Liver (tissue), 9 donors: ENCODE results near the gene CORO2A. TPM values are rescaled to one million over a fixed set of nuclear protein-coding genes. Genes with fewer than 3 reads are reported as not detected.

Source experiments
- DNase-seq: peaks from one replicate; pipeline ENCODE4 v3.0.0-alpha.2; 2017; ENCODE audit warnings: low spot score
- H3K27ac ChIP-seq, 2 donors: one replicate each; pipeline ENCODE4 v1.7.0; 2013; ENCODE audit warnings: inconsistent platforms in 2 of 2, low read length in 2 of 2, control low read depth in 1 of 2, low read depth in 1 of 2, mild to moderate bottlenecking in 1 of 2
- H3K27me3 ChIP-seq, 4 donors: one replicate each; pipeline versions ENCODE4 v1.6.1 to v1.7.0; 2013; ENCODE audit warnings: low read length in 3 of 4, inconsistent platforms in 1 of 4, mild to moderate bottlenecking in 1 of 4, moderate library complexity in 1 of 4; ENCODE audit not compliant: control insufficient read depth in 4 of 4, insufficient read depth in 4 of 4
- H3K36me3 ChIP-seq, 4 donors: one replicate each; pipeline versions ENCODE4 v1.6.1 to v1.7.0; 2013; ENCODE audit warnings: low read length in 3 of 4, mild to moderate bottlenecking in 3 of 4, low read depth in 1 of 4, moderate library complexity in 1 of 4; ENCODE audit not compliant: control insufficient read depth in 4 of 4, insufficient read depth in 3 of 4
- H3K4me1 ChIP-seq, 4 donors: one replicate each; pipeline versions ENCODE4 v1.6.1 to v1.7.0; 2013; ENCODE audit warnings: low read length in 3 of 4, mild to moderate bottlenecking in 3 of 4, moderate library complexity in 1 of 4; ENCODE audit not compliant: control insufficient read depth in 4 of 4, insufficient read depth in 4 of 4
- H3K4me3 ChIP-seq, 3 donors: one replicate each; pipeline versions ENCODE4 v1.6.1 to v1.7.0; 2013; ENCODE audit warnings: low read length in 3 of 3, control low read depth in 1 of 3, low read depth in 1 of 3, mild to moderate bottlenecking in 1 of 3
- H3K9ac ChIP-seq, 2 donors: one replicate each; pipeline ENCODE4 v1.7.0; 2013; ENCODE audit warnings: low read length in 2 of 2, mild to moderate bottlenecking in 2 of 2, moderate library complexity in 2 of 2, control low read depth in 1 of 2, low read depth in 1 of 2
- H3K9me3 ChIP-seq, 4 donors: one replicate each; pipeline versions ENCODE4 v1.6.1 to v1.7.0; 2013; ENCODE audit warnings: low read length in 3 of 4; ENCODE audit not compliant: control insufficient read depth in 4 of 4
- ATF3 ChIP-seq: IDR thresholded peaks from 2 replicates; pipeline ENCODE4 v1.6.1; 2016; ENCODE audit warnings: antibody characterized with exemption
- CTCF ChIP-seq: fragments of 150-350 bp; IDR thresholded peaks from 2 replicates; pipeline ENCODE4 v1.5.1; 2017; ENCODE audit warnings: improper control_type of control experiment, low read depth, low read length; ENCODE audit not compliant: missing input control
- EGR1 ChIP-seq, 2 donors: IDR thresholded peaks; 2 replicates each; pipeline ENCODE4 v1.6.1; 2016 to 2018; ENCODE audit warnings: antibody characterized with exemption in 2 of 2, low read depth in 2 of 2
- FOXA1 ChIP-seq: IDR thresholded peaks from 2 replicates; pipeline ENCODE4 v1.6.1; 2016; ENCODE audit warnings: antibody characterized with exemption
- FOXA2 ChIP-seq: IDR thresholded peaks from 2 replicates; pipeline ENCODE4 v1.6.1; 2016; ENCODE audit warnings: antibody characterized with exemption
- GABPA ChIP-seq, 2 donors: IDR thresholded peaks in 1 of 2; conservative IDR thresholded peaks in 1 of 2; 2 replicates each; pipeline ENCODE4 v1.6.1; 2016; ENCODE audit warnings: antibody characterized with exemption in 2 of 2, mild to moderate bottlenecking in 1 of 2, moderate library complexity in 1 of 2
- HNF4A ChIP-seq, 2 donors: conservative IDR thresholded peaks; 2 replicates each; pipeline ENCODE4 v1.6.1; 2016; ENCODE audit warnings: antibody characterized with exemption in 2 of 2, mild to moderate bottlenecking in 2 of 2
- HNF4G ChIP-seq: IDR thresholded peaks from 2 replicates; pipeline ENCODE4 v1.6.1; 2016; ENCODE audit warnings: antibody characterized with exemption
- JUND ChIP-seq, 2 donors: IDR thresholded peaks; 2 replicates each; pipeline ENCODE4 v1.6.1; 2016; ENCODE audit warnings: antibody characterized with exemption in 2 of 2
- MAX ChIP-seq: IDR thresholded peaks from 2 replicates; pipeline ENCODE4 v1.6.1; 2016; ENCODE audit warnings: antibody characterized with exemption
- NR2F2 ChIP-seq: IDR thresholded peaks from 2 replicates; pipeline ENCODE4 v1.6.1; 2016; ENCODE audit warnings: antibody characterized with exemption
- RAD21 ChIP-seq, 2 donors: IDR thresholded peaks; 2 replicates each; pipeline ENCODE4 v1.6.1; 2016; ENCODE audit warnings: antibody characterized with exemption in 2 of 2, mild to moderate bottlenecking in 2 of 2
- REST ChIP-seq: IDR thresholded peaks from 2 replicates; pipeline ENCODE4 v1.6.1; 2016; ENCODE audit warnings: antibody characterized with exemption, mild to moderate bottlenecking
- RXRA ChIP-seq, 2 donors: IDR thresholded peaks; 2 replicates each; pipeline ENCODE4 v1.6.1; 2017 to 2018; ENCODE audit warnings: antibody characterized with exemption in 2 of 2, mild to moderate bottlenecking in 1 of 2
- SP1 ChIP-seq: IDR thresholded peaks from 2 replicates; pipeline ENCODE4 v1.6.1; 2018; ENCODE audit warnings: antibody characterized with exemption, mild to moderate bottlenecking
- TAF1 ChIP-seq: conservative IDR thresholded peaks from 2 replicates; pipeline ENCODE4 v1.6.1; 2016; ENCODE audit warnings: antibody characterized with exemption, mild to moderate bottlenecking
- YY1 ChIP-seq: IDR thresholded peaks from 2 replicates; pipeline ENCODE4 v1.6.1; 2016; ENCODE audit warnings: antibody characterized with exemption, mild to moderate bottlenecking
- ZBTB33 ChIP-seq: IDR thresholded peaks from 2 replicates; pipeline ENCODE4 v1.6.1; 2016; ENCODE audit warnings: antibody characterized with exemption
- WGBS: extraction: QIAGEN DNeasy Blood & Tissue Kit; methylation state at CpG from one replicate; pipeline ENCODE4 v1.1.7; 2013; 5-methylcytosine and 5-hydroxymethylcytosine counted together
- polyA plus RNA-seq, 2 donors: library from polyadenylated mRNA; stranded (reverse) in 1 of 2; unstranded in 1 of 2; fragments of 200-250 nt in 1 of 2; fragments of >200 nt in 1 of 2; fragmentation: Nextera tagmentation in 1 of 2; extraction: Ambion mirVana in 1 of 2; gene quantifications; one replicate each; pipeline versions ENCODE4 v1.2.1 to v1.2.3, GENCODE V29; 2013 to 2015
- total RNA-seq, 2 donors: library from RNA; depleted of rRNA; stranded (reverse); fragments of >200 nt; gene quantifications; one replicate each; pipeline ENCODE4 v1.2.3, GENCODE V29; 2014
- donor health status: healthy.
- donor health status: healthy.
- donor health status: healthy.
- donor health status: healthy.
- donor health status: healthy.

CORO2A gene
- total and polyA plus RNA-seq, 4 donors = 1.2 to 2.8 (median 1.4) TPM

- no peaks in the 10 kb centered on the region for H3K9me3 ChIP-seq
- TF ChIP-seq ATF3 = no peak
- H3K4me1 ChIP-seq = peaks cover 0 to 20% (median 5%) of the 10 kb centered on the region in 4 donors
- peak overlapping the region in 1 of 2 donors; percentile 16 for H3K9ac ChIP-seq
- DNase-seq = no peak
- H3K36me3 ChIP-seq = peaks cover 0 to 3% (median 0%) of the 10 kb centered on the region in 4 donors
- H3K27me3 ChIP-seq = no peaks in the 10 kb centered on the region
- no peak overlapping the region for H3K27ac ChIP-seq
- no peak overlapping the region for H3K4me3 ChIP-seq
- WGBS = 88% methylated on average over 9 of the region's 9 CpGs
Observed at GRCh38 chr9:98235126-98235525, 42.7 kb upstream of the CORO2A start.

- Histone ChIP-seq H3K4me1 (peaks cover 0 to 26% (median 8%) of the 10 kb centered on the region in 4 donors), H3K4me3 (no peak overlapping the region), H3K27me3 (no peaks in the 10 kb centered on the region), H3K27ac (peak overlapping the region; percentile 54 to 63), H3K36me3 (peaks cover 0 to 3% (median 0%) of the 10 kb centered on the region in 4 donors), H3K9me3 (no peaks in the 10 kb centered on the region), H3K9ac (no peak overlapping the region)
- no peak for DNase-seq
- WGBS = 68% methylated on average over 9 of the region's 9 CpGs
- no peak for TF ChIP-seq HNF4G
- no peak for TF ChIP-seq EGR1 (IDR thresholded peaks at IDR 0.05; ENCODE audit: low read depth in 2 of 2)
- TF ChIP-seq MAX = no peak
- TF ChIP-seq GABPA (IDR thresholded peaks at IDR 0.05 in 1 of 2, conservative IDR thresholded peaks at IDR 0.05 in 1 of 2) = no peak
- no peak for TF ChIP-seq ZBTB33
- no peak for TF ChIP-seq NR2F2
- peak in 1 of 2 donors; percentile 30 for TF ChIP-seq RXRA (IDR thresholded peaks at IDR 0.05)
- no peak for TF ChIP-seq SP1
- peak; percentile 57 for TF ChIP-seq CTCF
- TF ChIP-seq ATF3 = no peak
- TF ChIP-seq HNF4A (conservative IDR thresholded peaks at IDR 0.05) = peak; percentile 8 to 38
- no peak for TF ChIP-seq YY1
- TF ChIP-seq TAF1 = no peak
- no peak for TF ChIP-seq FOXA1
- no peak for TF ChIP-seq FOXA2
- TF ChIP-seq JUND (IDR thresholded peaks at IDR 0.05) = peak in 1 of 2 donors; percentile 11
- no peak for TF ChIP-seq REST
- peak; percentile 70 to 80 for TF ChIP-seq RAD21 (IDR thresholded peaks at IDR 0.05)
Observed at GRCh38 chr9:98234245-98234825, 41.9 kb upstream of the CORO2A start.
